Ovary (tissue), 9 donors: Measurements from ENCODE around the gene ABL1. TPM values are rescaled to one million over a fixed set of nuclear protein-coding genes. Genes with fewer than 3 reads are reported as not detected.
"Not testable (repeated sequence)": the region's sequence is repeated elsewhere in the genome, so short reads cannot be mapped to it uniquely, and the experiment has no call there.

Source experiments
- DNase-seq, 5 donors: peaks; one replicate each; pipeline ENCODE4 v3.0.0-alpha.2; 2019 to 2020
- H3K27ac ChIP-seq, 2 donors: fragments of 200-600 bp; one replicate each; pipeline versions ENCODE4 v1.5.1 to v1.8.0; 2019 to 2022
- H3K27me3 ChIP-seq: fragments of 200-600 bp; one replicate; pipeline ENCODE4 v1.8.0; 2022
- H3K36me3 ChIP-seq: fragments of 200-600 bp; sonication (generic); one replicate; pipeline ENCODE4 v1.5.1; 2019
- H3K4me1 ChIP-seq: one replicate; pipeline ENCODE4 v1.8.1; 2013; ENCODE audit warnings: mild to moderate bottlenecking, moderate library complexity; ENCODE audit not compliant: insufficient read depth
- H3K4me3 ChIP-seq: fragments of 200-600 bp; sonication (generic); one replicate; pipeline ENCODE4 v1.5.1; 2017
- H3K9me3 ChIP-seq, 2 donors: fragments of 200-600 bp in 1 of 2; sonication (generic) in 1 of 2; one replicate each; pipeline versions ENCODE4 v1.5.1 to v1.8.1; 2013 to 2019; ENCODE audit warnings: mild to moderate bottlenecking in 1 of 2, moderate library complexity in 1 of 2
- CTCF ChIP-seq, 3 donors: fragments of 450-650 bp in 2 of 3; fragments of 200-600 bp in 1 of 3; IDR thresholded peaks; one replicate each; pipeline versions ENCODE4 v1.5.1 to v1.8.0; 2016 to 2022; ENCODE audit warnings: antibody characterized with exemption in 3 of 3, mild to moderate bottlenecking in 1 of 3
- EP300 ChIP-seq: sonication (generic); formaldehyde crosslinking; IDR thresholded peaks from one replicate; pipeline ENCODE4 v1.6.1; 2017; ENCODE audit warnings: antibody characterized with exemption
- POLR2A ChIP-seq: fragments of 450-650 bp; IDR thresholded peaks from one replicate; pipeline ENCODE4 v1.6.1; 2017; ENCODE audit warnings: antibody characterized with exemption, mild to moderate bottlenecking, moderate library complexity
- WGBS, 3 donors: extraction: QIAGEN DNeasy Blood & Tissue Kit in 1 of 3; methylation state at CpG; one replicate each; pipeline versions ENCODE4 v1.1.5 to v1.1.7; 2013 to 2017; 5-methylcytosine and 5-hydroxymethylcytosine counted together
- intact Hi-C, 4 donors: fragments of 100-400 bp; cut with DNase I; formaldehyde crosslinking; loops; one replicate each; pipeline versions ENCODE4 v1.11.0 to v1.15.1; 2022 to 2023
- polyA plus RNA-seq, 2 donors: library from polyadenylated mRNA; stranded (reverse); fragments of 200-250 nt in 1 of 2; fragments of 350-450 nt in 1 of 2; fragmentation: Illumina TruSeq in 1 of 2; extraction: RNeasy Lipid Tissue Mini Kit (QIAGEN cat#74804) in 1 of 2; gene quantifications; one replicate each; pipeline ENCODE4 v1.2.3, GENCODE V29; 2013 to 2014
- total RNA-seq, 7 donors: library from RNA; depleted of rRNA in 2 of 7; stranded (reverse); fragments of >200 nt in 2 of 7; fragmentation: NEBNext Ultra II Directional in 3 of 7; extraction: Animal tissue kit (Norgen Biotek cat#: 25700) in 3 of 7; gene quantifications; one replicate each; pipeline versions ENCODE4 v1.1.0 to v1.2.4, GENCODE V29; 2016 to 2023
- donor health status: DM: no; HTN: no; CAD: no; lungs with moderate emphysema.
- donor health status: DM: no; HTN: no; CAD: no.
- donor health status: Bipolar disorder and iron deficiency.
- donor health status: DM: yes; HTN: yes; CAD: no.
- donor health status: DM: no; HTN: no; CAD: no.
- donor health status: DM: yes; HTN: yes; CAD: no.

ABL1 gene
- total and polyA plus RNA-seq, 9 donors, result 39.4 to 112 (median 75.1) TPM

DNA sequence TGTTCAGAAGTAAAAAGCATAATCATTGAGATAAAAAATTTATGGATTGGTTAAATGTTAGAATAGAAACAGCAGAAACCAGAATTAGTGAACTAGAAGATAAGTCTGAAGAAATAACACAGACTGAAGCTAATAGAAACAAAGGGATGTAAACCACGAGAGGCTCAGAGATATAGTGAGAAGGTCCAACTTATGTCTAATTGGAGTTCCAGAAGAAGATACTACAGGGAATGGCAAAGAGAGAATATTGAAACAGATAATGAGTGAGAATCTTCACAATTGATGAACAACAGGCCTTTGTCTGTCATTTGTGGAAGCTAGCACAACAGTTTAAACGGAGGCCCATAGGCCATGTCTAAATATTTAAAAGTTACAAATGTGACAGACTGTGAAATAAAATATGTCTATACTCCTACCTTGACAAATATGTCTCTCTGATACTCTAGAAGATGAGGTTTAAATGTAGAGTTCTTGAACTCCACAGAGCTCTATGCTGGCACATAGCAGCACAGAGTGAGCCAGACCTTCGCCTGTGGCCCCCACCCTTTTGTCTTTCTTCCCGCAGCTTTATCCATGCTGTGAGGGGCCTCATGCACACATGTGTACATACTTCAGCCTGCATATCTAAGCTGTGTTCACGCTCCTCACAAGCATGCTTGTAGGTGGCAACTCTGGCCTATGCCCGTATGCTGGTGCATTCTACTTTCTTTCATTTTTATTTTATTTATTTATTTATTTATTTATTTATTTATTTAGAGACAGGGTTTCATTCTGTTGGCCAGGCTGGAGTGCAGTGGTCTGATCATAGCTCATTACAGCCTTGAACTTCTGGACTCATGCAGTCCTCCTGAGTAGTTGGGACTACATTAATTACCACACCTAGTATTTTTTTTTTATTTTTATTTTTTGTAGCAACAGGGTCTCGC lies 45.0 kb upstream of the ABL1 start:
- H3K27me3 ChIP-seq, result no peaks in the 10 kb centered on the region
- TF ChIP-seq CTCF (IDR thresholded peaks at IDR 0.05) (no peak), POLR2A (no peak), EP300 (no peak)
- no peak overlapping the region for H3K4me3 ChIP-seq
- H3K36me3 ChIP-seq, result no peaks in the 10 kb centered on the region
- H3K9me3 ChIP-seq, result no peaks in the 10 kb centered on the region
- intact Hi-C loops, result loop anchor here in 1 of 4 donors (10.0 kb wide), 1 partner anchor 45 kb away; the partner anchor contains the start of gene ABL1
- H3K27ac ChIP-seq, result no peak overlapping the region
- peaks cover 12% of the 10 kb centered on the region for H3K4me1 ChIP-seq
- no peak for DNase-seq
- WGBS, 3 donors, result 96 to 97% (median 97%) methylated on average over 7 of the region's 7 CpGs

DNA sequence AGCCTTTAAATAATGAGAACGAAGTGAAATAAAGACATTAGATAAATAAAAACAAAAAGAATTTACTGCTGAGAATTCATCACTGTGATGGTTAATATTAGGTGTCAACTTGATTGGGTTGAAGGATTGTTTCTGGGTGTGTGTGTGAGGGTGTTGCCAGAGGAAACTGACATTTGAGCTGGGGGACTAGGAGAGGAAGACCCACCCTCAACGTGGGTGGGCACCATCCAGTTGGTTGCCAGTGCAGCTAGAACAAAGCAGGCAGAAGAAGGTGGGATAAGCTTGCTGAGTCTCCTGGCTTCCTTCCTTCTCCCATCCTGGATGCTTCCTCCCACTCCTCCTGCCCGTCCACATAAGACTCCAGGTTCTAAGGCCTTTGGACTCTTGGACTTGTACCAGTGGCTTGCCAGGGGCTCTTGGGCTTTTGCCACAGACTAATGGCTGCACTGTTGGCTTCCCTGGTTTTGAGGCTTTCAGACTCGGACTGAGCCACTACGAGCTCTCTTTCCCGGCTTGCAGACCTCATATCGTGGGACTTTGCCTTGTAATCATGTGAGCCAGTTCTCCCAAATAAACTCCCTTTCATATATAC lies 43.7 kb upstream of the ABL1 start:
- Histone ChIP-seq H3K36me3 (no peaks in the 10 kb centered on the region), H3K27me3 (no peaks in the 10 kb centered on the region), H3K4me1 (peaks cover 7% of the 10 kb centered on the region), H3K9me3 (no peaks in the 10 kb centered on the region), H3K27ac (no peak overlapping the region), H3K4me3 (no peak overlapping the region)
- WGBS, 3 donors, result 79 to 85% (median 80%) methylated on average over 7 of the region's 7 CpGs
- no peak for TF ChIP-seq EP300
- TF ChIP-seq CTCF (IDR thresholded peaks at IDR 0.05), result no peak
- no peak for TF ChIP-seq POLR2A
- intact Hi-C loops, result no loop called here
- DNase-seq, result no peak

DNA sequence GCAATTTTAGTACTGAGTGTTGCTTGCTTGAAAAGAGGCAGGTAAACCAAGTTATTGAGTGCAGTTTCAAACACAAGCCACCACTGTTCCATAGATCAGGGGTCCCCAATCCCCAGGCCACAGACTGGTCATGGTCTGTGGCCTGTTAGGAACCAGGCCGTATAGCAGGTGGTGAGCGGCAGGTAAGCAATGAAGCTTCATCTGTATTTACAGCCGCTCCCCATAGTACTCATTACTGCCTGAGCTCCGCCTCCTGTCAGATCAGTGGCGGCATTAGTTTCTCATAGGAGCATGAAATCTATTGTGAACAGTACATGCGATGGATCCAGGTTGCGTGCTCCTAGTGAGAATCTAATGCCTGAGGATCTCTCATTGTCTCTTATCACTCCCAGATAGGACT lies 41.5 kb upstream of the ABL1 start:
- H3K27ac ChIP-seq, result peak overlapping the region in 1 of 2 donors; percentile 42
- peaks cover 6% of the 10 kb centered on the region for H3K4me1 ChIP-seq
- H3K9me3 ChIP-seq, result no peaks in the 10 kb centered on the region
- no peak overlapping the region for H3K4me3 ChIP-seq
- intact Hi-C loops, result no loop called here
- H3K36me3 ChIP-seq, result no peaks in the 10 kb centered on the region
- H3K27me3 ChIP-seq, result no peaks in the 10 kb centered on the region
- DNase-seq, result no peak
- WGBS, 3 donors, result 96 to 99% (median 97%) methylated on average over 7 of the region's 7 CpGs
- no peak for TF ChIP-seq EP300

GRCh38 chr9:130794021-130794420 lies 41.0 kb upstream of the ABL1 start:
- DNase-seq, intact Hi-C loops, H3K9me3 ChIP-seq, H3K4me3 ChIP-seq, H3K27me3 ChIP-seq, H3K4me1 ChIP-seq, H3K36me3 ChIP-seq: not testable (repeated sequence)
- whole genome bisulfite sequencing, 3 donors, result 4 to 8% (median 7%) methylated on average over 2 of the region's 2 CpGs
- peak overlapping the region in 1 of 2 donors; percentile 42 for H3K27ac ChIP-seq

GRCh38 chr9:130794423-130794822 lies 40.6 kb upstream of the ABL1 start:
- H3K4me1 ChIP-seq, H3K36me3 ChIP-seq, DNase-seq, H3K9me3 ChIP-seq, H3K4me3 ChIP-seq, H3K27me3 ChIP-seq, intact Hi-C loops: not testable (repeated sequence)
- peak overlapping the region in 1 of 2 donors; percentile 42 for H3K27ac ChIP-seq
- 35 to 42% (median 35%) methylated on average over 3 of the region's 3 CpGs for WGBS, 3 donors
